H4 (cell line): ENCODE results near the gene GJB6. TPM values are rescaled to one million over a fixed set of nuclear protein-coding genes. Genes with fewer than 3 reads are reported as not detected.

Experiments used
- DNase-seq: peaks from one replicate; pipeline ENCODE4 v3.0.0-alpha.2; 2015; ENCODE audit warnings: low spot score
- total RNA-seq: library from RNA; depleted of rRNA; stranded (reverse); fragments of >200 nt; shearing (Covaris generic); gene quantifications from 2 replicates; pipeline ENCODE4 v1.2.3, GENCODE V29; 2014

The GJB6 gene
- total RNA-seq, 1 experiment from 2014 or later = not detected

DNA sequence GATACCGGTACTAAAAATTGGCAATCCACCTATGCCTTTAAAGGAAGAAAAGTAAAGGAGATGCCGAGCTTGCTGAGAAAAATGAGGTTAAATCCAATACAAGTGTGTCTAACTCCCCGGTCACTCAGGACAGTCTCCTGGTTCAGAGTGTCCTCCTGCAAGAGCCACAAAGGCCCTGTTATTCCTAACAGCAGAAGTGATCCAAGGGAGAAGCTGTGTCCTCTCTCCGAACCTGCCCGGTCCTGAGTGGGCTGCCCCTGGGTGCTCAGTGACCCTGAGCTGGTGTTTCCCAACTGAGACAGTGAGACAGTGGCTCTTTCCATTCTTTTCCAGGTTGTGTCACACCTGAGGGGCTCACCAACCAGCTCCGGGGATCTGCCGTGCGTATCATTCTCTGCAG, 4.8 kb downstream of the GJB6 start:
- DNase-seq = no peak

DNA sequence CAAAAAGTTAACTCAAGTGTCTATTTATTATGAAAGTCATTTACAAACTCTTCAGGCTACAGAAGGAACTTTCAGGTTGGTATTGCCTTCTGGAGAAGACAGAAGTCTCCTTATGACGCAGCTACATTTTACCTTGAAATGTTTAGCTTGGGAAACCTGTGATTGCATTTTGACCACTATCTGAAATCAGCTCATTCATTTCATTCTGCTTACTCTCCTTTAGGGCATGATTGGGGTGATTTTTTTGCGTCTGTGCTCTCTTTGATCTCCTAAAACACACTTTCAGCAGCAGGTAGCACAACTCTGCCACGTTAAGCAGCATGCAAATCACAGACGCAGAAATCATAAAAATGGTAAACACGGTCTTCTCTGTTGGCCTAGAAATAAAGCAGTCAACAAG, 9.6 kb downstream of the GJB6 start:
- DNase-seq = no peak

DNA sequence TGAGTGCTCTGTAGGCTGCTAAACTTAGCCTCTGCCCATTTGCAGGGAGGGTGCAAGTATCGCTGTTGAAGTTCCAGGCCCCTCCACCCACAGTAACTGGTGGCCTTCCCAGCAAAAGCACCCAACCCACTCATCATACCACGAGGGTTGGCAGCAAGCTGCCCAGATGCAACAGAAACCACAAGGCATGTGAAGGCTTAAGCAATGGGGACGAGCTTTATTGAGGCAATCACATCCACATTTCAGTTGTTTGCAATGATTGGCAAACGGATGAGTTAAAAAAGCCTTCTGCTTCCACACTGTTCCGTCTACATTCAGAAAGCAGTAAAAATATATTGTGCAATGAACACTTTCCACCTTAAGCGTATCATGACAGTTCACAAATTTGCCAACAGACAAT, 10.3 kb downstream of the GJB6 start:
- DNase-seq = no peak

DNA sequence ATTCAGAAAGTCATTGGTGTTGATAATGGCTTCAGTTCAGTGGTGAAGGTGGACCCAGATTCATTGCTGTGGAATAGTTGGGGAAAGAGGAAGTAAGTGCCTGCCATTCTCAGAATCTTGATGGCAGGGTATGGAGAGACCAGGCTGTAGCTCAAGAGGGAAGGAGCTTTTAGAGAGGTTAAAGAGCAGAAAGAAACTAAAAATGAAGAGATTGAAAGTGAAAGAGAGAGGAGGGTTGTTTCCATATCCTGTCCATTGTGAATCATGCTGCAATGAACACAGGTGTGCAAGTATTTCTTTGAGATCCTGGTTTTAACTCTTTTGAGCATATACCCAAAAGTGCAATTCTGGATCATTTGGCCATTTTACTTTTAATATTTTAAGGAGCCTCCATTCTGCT, 12.5 kb downstream of the GJB6 start:
- DNase-seq = no peak

DNA sequence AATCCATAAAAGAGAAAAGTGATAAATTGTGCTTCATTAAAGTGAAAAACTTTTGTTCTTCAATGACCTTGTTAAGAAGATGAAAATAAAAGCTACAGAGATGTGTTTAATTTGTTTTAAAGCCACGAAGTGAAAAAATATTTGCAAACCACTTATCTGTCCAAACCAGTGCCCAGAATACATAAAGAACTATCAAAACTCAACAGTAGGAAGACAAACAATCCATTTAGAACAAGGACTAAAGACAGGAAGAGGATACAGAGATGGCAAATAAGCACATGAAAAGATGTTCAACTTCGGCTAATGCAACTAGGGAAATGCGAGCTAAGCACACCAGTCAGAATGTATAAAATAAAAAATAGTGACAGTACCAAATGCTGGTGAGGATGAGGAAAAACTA, 15.0 kb downstream of the GJB6 start:
- no peak for DNase-seq

DNA sequence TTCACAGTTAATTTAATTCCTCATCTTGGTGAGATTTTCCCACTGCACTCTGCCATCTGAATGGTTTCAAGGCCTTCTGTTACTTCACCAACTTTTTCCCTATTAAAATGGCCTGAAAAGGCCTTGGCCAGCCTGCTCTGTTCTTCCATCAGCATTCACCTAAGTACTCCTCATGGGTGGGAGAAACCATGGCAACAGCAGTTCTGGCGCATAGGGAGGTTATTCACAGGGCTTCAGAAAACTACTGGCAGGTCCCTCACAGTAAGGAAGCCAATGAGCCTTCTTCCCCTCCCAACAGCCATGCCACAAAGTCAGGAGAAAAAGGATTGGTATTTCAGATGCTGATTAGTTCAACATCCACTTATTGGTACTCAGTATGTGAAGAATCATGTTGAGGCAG, 22.2 kb downstream of the GJB6 start:
- no peak for DNase-seq

DNA sequence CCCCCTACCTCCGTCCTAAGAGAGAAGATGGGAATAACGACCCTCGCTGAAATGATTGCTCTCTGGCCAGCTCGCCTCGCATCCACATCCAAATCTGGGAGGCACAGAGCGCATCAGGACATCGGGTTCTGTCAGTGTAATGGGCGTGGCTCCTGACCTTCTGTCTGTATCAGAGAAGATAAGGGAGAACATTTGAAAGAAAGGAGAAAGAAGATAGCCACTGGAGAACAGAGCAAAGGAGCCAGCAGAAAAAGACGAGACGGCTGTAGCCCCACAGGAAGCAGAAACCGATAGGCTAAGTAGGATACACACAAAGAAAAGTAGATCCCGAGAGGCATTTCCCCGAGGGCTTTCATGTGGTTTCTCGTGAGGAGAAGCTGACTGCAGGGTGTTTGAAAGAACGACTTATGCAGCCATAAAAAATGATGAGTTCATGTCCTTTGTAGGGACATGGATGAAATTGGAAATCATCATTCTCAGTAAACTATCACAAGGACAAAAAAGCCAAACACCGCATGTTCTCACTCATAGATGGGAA, 25.4 kb downstream of the GJB6 start:
- no peak for DNase-seq

DNA sequence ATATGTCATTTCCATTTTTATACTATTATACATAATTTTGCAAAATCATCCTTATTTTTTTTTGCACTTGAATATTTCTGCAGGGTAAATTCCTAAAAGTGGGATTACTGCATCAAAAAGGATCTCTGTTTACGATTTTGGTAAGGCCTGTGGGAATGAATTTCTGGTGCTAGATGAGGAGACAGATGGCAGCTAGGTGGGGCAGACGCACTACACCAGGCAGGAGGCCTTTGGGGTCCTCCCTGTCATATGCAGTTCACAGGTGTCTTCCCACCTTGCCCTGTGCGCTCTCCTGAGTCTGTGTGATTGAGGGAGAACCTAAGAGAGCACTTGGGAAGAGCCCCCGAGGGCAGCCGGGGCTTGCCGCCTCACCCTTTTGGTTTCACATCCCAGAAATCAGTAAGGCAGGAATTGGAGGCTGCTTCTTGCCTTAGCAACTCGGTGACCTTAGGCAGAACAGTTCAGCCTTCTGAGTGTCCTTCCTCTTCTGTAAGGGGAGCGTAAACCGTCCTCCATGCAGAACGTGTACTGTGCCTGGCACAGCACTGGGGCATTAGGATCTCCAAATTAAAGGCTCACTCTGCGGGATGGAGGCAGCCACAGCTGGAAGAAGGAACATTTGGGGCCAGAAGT, 25.9 kb downstream of the GJB6 start:
- DNase-seq = no peak

DNA sequence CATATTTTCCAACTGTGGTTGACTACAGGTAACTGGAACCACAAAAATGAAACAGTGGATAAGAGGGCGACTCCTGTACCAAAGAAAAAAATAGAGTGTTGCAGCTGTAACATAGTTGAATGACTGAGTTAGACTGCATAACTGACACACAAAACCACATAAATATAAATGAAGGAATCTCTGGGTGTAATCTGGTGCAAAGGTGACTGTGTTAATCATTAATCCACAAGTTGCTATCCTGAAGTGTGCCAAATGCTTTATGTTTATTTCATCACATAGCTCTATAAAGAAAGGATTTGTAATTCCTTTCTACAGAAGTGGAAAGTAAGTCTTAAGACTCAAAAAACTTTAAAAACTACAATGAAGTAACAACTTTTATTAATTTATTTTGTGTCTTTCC, 33.3 kb downstream of the GJB6 start:
- no peak for DNase-seq

DNA sequence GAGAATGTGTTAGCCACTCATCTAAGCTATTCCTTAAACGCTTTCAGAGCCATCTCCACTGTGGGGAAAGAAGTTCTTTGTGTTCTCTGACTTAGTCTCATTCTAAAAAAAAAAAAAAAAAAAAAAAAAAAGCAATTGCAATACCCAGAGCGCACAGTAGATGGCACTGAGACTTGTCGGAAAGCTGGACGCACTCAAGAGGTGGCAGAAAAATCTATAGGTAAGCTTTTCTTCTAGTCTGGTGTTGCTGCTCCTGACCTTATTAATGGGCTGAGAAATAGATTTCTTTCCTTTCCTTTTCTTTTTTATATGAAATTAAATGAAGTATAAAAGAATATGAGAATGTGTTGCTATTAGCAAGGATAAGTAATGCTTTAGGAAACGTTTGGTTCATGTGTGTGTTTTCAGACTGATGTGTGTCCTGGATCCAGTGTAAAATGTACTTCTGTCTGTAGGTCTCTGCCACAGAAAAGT, 34.7 kb downstream of the GJB6 start:
- peak; percentile 31 for DNase-seq

DNA sequence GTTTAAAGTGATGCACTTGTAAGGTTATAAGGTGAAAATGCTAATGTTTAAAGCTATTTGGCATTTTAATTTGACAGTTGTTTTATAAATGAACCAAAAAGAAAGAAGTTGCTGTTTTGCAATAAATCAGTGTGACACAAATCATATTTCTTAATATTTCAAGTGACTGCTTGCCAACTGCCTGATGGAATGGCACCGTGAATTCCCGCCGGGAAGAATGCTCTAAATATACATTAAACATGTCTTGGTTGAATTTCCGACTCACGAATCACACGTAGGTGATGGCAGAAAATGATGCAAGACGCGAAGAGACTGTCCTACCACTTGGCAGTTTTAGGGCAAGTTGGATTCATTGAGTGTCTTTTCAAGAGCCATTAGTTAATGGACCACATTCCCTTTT, 36.3 kb downstream of the GJB6 start:
- DNase-seq = no peak

DNA sequence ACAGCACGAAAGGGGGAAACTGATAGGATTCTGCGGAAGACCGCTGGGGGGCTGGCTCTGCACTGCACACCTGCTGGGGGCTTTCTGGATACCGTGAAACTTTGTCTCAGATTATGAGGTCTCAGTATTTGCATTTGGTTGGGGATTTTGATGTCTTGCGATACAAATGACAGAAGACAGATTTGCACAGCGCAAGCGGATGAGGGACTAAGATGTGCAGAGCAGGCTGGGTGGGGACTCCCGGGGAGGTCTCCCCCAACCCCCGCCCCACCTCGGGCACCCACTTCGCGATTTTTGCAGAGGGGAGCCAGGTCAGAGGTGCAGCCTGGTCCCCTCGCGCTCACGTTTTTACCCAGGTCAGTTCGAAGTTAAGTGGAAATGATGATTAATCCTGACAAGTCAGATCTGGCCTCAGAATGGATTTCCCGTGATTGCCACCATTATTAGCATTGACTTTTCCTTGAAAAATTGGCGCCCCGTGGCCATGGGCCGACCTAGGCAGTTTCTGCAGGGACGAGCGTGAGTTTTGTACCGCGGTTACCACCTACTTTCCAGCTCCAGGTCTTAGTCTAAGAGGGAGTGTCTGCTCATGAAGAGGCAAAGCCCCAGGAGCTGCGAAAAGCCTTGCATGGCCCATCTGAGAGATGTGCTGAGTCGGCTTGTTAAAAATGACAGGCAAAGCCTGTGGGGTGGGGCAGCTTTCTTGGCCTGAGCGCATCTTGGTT, 38.0 kb downstream of the GJB6 start:
- DNase-seq = no peak

DNA sequence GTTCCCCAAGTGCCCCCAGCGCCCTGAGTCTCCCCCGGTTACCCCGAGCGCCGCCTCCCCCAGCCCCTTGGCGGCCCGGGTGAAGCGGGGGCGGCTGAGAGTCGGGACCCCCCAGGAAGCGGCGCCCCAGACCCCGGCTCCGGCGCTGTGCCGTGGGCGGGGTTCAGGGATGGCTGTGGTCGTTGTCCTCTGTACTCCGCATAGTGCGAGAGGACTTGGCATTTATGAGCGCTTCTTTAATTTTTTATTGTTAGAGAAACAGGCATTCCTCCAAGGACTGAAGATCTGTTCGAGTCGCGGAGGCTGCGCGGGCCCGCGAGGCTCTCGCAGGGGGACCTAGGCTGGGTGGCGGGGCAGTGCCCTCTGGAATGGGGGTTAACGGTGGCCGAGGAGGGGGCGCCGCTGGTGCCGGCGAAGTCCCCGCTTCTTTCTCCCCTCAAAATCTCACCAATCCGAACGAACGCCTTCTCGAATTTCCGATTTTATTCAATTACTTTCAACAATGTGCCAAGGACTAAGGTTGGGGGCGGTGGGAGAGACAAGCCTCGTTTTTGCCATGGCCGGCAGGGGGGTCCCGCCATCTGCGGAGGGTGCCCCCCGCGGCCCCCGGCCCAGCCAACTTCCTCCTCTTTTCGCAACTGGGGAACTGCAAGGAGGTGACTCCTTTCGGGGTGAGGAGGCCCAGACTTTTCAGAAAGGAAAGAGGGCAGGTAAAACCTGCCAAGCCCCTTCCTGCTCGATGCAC, 38.8 kb downstream of the GJB6 start:
- no peak for DNase-seq

DNA sequence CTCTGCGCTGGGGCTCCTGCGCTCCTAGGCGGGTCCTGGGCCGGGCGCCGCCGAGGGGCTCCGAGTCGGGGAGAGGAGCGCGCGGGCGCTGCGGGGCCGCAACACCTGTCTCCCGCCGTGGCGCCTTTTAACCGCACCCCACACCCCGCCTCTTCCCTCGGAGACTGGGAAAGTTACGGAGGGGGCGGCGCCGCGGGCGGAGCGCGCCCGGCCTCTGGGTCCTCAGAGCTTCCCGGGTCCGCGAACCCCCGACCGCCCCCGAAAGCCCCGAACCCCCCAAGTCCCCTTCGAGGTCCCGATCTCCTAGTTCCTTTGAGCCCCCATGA, 39.3 kb downstream of the GJB6 start, which contains the start of gene GJB2:
GJB2 (minus strand) TSS at position 103 of the 326 bp plus-strand sequence. CDS start 3,357 bp downstream, outside the sequence.
- DNase-seq = no peak

DNA sequence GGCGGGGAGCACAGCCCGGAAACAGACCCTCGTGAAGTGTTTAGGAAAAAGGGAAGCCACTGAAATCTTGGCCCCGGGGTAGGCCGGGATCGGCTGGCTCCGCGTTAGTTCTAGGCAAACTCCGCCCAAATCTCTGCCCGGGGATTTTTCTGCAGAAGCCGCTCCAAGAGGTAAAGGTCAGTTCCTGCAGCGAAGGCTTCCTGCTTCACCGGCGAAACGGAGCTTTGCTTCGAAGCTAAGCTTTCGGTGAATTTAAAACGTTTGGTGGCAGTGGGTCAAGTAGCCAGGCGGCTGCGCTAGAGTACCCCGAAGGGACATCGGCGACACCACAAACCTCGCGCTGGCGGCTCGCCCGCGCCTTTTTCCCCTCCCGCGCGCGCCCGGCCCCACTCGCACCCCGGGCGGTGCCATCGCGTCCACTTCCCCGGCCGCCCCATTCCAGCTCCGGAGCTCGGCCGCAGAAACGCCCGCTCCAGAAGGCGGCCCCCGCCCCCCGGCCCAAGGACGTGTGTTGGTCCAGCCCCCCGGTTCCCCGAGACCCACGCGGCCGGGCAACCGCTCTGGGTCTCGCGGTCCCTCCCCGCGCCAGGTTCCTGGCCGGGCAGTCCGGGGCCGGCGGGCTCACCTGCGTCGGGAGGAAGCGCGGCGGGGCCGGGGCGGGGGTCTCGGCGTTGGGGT, 39.8 kb downstream of the GJB6 start:
- no peak for DNase-seq

DNA sequence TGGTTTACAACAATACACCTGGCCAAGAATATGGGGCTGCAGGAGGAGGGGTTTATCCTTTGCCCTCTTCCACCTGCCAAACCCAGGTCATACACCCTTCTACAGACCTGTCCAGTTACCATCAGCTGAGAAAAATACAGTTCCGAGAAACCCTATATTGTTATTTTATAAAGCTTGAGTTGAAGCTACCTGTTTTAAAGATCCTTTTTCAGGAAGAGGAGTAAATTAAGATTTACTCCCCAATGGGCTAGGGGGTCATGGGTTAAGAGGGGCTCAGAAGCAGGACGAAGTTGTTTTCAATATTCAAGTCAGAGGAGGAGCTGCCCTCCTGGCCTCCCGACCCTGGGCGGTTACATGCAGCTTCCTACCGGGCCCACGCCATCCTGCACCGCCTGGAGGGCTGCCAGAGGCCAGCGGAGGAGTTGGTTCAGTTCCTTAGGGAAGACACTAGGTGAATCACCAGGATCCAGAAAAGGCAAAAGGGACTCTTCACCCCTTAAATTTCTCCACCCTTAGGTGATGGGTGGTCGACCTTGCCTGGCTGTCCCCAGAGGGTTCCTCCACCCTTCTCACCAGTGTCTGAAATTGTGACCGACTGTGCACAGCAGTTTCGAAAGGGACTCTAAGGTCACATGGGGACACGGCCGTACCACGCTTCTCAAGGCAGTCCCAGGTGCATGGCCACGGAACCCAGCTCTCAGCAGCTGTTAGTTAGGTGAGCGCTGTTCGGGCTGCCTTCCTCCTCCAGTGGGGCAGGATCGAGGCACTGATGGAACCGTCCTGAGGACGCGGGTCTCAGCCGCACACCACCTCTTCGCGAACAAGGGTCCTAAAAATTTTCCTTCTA, 40.6 kb downstream of the GJB6 start:
- no peak for DNase-seq

DNA sequence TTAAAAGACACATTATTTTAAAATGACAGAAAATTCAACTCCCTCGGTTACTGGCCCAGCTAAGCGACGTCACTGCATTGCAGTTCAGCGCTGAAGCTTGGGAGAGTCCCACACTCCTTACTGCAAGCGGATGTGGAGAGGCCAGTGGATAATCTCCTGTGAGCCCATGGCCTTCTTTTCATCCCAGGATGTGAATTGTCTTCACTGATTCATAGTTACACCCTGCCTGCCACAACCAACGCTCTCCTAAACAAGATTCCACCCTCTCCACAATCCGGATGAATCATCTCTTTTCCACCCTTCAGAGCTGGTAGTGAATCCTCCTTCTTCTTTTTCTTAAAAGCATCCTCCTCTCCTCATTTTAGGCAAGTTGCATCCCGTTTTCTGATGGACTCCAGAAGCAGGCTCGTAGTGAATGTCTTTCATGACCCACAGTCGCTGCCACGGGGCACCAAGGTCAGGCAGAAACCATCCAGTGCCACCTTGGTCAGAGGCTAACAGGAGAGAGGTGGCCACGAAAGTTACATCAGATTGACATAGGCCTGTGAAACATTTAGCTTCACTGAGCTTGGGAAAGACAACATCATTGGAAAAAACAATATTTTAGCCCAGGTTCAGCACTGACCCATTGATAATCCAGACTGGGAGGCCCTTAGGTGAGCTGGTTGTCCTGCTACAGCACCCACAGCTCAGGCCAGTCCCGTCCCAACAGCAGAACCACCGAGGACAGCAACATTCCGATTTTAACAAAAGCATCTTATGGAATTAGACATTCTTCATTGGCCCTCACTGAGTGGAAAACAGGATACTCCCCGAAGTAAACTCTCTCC, 41.4 kb downstream of the GJB6 start:
- peak; percentile 53 for DNase-seq

DNA sequence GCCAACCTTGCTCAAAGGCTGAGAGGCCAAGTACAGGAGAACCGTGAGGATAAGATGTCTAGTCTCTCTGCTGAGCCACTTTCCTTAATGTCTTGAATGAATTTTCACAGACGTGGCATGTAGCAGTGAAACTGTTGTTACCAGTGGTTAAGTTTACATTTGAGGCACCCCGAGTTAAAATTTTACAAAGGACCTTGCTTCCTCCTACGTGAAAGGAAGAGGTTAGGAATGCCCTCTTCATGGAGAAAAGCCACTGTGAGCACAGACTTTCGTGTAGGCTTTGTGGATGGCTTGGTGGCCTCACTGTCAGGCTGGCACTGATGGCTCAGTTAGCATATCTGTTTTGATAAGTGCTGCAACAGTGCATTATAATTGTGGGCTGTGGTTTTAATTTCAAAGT, 42.0 kb downstream of the GJB6 start:
- no peak for DNase-seq

DNA sequence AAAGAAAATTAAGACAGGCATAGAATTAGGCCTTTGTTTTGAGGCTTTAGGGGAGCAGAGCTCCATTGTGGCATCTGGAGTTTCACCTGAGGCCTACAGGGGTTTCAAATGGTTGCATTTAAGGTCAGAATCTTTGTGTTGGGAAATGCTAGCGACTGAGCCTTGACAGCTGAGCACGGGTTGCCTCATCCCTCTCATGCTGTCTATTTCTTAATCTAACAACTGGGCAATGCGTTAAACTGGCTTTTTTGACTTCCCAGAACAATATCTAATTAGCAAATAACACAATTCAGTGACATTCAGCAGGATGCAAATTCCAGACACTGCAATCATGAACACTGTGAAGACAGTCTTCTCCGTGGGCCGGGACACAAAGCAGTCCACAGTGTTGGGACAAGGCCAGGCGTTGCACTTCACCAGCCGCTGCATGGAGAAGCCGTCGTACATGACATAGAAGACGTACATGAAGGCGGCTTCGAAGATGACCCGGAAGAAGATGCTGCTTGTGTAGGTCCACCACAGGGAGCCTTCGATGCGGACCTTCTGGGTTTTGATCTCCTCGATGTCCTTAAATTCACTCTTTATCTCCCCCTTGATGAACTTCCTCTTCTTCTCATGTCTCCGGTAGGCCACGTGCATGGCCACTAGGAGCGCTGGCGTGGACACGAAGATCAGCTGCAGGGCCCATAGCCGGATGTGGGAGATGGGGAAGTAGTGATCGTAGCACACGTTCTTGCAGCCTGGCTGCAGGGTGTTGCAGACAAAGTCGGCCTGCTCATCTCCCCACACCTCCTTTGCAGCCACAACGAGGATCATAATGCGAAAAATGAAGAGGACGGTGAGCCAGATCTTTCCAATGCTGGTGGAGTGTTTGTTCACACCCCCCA, 43.2 kb downstream of the GJB6 start:
- no peak for DNase-seq
